GM18909 (cell line): ENCODE results near the gene ZNF30.
"Not testable (repeated sequence)": the region's sequence is repeated elsewhere in the genome, so short reads cannot be mapped to it uniquely, and the experiment has no call there.

Source experiments
- ATAC-seq: cut with Tn5 transposase; IDR thresholded peaks from one replicate; pipeline ENCODE4 v1.9.1; 2021; ENCODE audit warnings: mild to moderate bottlenecking; ENCODE audit not compliant: unreplicated experiment, poor library complexity

Gene ZNF30

GRCh38 chr19:34984287-34984686 is 57.6 kb downstream of the ZNF30 start:
- ATAC-seq: no peak

- no peak for ATAC-seq
Observed at GRCh38 chr19:34985249-34986022, 58.7 kb downstream of the ZNF30 start.

DNA sequence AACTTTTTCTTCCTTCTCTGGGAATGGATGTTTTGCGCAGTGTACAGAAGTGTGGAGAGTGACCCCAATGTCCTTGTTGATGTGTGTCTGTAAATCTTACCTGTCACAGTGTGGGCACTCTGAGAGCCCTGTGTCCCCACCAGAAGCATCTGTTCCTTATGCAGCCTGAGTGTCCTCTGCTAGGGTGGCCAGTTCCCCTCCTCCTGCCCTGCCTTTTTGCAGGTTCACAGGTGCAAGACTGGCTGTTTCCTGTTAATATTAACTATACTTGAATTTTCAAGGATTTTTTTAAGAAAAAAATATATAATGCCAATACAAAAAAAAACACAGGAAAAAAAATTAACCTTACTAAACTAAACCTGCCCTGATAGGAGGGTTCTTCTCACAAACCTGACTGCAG is 61.4 kb downstream of the ZNF30 start:
- no peak for ATAC-seq

DNA sequence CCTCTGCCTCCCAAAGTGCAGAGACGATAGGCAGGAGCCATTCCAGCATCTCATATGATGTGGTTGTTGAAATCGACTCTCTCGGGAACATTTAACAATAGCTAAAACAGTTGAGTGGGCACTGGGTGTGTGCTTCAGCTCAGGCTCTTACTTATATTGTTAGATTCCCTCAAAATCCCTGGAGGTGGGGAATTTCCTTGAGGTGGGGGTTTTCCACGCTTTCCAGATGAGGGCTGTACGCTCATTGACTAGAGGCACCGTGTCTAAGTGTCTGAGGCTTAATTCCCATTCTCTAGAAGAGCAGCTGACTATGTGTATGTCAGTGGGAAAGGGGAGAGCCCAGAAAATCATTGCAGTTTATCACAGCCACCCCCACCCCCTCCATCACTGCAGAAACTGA is 62.6 kb downstream of the ZNF30 start:
- ATAC-seq: no peak

- no peak for ATAC-seq
Observed at GRCh38 chr19:34990578-34991192, 64.0 kb downstream of the ZNF30 start.

DNA sequence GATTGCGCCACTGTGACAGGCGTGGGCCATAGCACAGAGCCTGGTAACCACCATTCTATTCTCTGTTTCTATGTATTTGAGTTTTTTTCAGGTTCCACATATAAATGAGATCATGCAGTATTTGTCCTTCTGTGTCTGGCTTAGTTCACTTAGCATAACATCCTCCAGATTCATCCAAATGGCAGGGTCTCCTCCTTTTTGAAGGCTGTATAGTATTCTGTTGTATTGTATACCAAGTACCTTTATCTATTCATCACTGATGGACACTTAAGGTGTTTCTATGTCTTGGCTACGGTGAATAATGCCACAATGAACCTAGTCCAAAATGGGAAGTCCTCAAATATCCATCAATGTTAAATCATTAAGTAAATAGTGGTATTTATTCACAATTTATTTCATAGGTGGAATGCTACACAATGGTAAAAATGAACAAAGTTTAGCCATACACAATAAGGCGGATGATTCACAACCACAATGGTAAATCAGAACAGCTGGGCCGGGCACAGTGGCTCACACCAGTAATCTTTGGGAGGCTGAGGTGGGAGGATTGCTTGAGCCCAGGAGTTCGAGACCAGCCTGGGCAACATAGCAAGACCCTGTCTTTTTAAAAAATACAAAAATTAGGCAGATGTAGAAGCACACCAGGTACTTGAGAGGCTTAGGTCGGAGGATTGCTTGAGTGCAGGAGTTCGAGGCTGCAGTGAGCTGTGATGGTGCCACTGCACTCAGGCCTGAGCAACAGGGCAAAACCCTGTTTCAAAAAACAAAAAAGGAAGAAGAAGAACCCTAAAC is 65.0 kb downstream of the ZNF30 start:
- ATAC-seq: no peak

DNA sequence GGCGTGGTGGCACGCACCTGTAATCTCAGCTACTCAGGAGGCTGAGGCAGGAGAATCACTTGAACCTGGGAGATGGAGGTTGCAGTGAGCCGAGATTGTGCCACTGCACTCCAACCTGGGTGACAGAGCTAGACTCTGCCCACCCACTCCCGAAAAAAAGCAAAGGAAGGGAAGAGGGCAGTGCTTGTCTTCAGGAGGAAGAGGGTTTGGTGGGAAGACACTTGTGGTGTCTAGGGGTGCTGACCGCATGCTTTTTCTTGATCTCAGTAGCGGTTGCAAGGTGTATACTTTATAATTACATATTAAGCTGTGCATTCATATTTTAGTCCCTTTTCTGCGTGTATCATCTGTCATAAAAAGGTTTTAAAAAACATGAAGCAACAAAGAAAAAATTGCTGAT is 65.9 kb downstream of the ZNF30 start:
- ATAC-seq: not testable (repeated sequence)

- ATAC-seq: no peak
Observed at GRCh38 chr19:34994286-34994642, 67.6 kb downstream of the ZNF30 start.
